HG03280 (cell line): ENCODE measurements around the gene CCDC6.
A peak's percentile ranks its signal among the peaks of the same experiment; 100 is the strongest.
"Not testable (repeated sequence)": the region's sequence is repeated elsewhere in the genome, so short reads cannot be mapped to it uniquely, and the experiment has no call there.

Source experiments
- ATAC-seq: cut with Tn5 transposase; IDR thresholded peaks from one replicate; pipeline ENCODE4 v1.9.1; 2021; ENCODE audit warnings: mild to moderate bottlenecking, moderate library complexity; ENCODE audit not compliant: unreplicated experiment

CCDC6 gene

DNA sequence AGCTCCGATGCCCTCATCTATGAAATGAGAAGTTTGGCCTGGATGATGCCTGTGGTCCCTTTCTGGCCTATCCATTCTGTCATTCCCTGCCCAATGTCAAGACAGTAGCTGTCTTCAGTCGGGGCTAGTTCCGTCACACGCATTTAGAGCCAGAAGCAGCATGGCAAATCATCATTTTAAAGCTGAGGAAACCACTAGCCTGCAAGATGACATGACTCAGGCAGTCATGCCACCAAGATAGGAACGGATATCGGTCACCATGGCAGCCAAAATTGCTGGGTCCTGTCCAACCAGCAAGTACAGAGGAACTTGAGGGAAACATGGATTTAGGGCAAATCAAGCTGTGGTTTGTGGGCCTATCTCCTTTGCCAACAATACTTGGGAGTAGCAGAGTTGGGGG is 88.6 kb downstream of the CCDC6 start:
- no peak for ATAC-seq

GRCh38 chr10:59814878-59815277 is 91.5 kb downstream of the CCDC6 start:
- no peak for ATAC-seq

- ATAC-seq = no peak
These were observed 93.7 kb downstream of the CCDC6 start for GRCh38 chr10:59812519-59813122.

- no peak for ATAC-seq
These were observed 96.7 kb downstream of the CCDC6 start for GRCh38 chr10:59809644-59809974.

GRCh38 chr10:59808896-59809643 is 97.3 kb downstream of the CCDC6 start:
- peak; percentile 96 for ATAC-seq

- no peak for ATAC-seq
These were observed 98.4 kb downstream of the CCDC6 start for GRCh38 chr10:59807629-59808620.

GRCh38 chr10:59805014-59805413 is 101.3 kb downstream of the CCDC6 start:
- ATAC-seq = peak; percentile 46

DNA sequence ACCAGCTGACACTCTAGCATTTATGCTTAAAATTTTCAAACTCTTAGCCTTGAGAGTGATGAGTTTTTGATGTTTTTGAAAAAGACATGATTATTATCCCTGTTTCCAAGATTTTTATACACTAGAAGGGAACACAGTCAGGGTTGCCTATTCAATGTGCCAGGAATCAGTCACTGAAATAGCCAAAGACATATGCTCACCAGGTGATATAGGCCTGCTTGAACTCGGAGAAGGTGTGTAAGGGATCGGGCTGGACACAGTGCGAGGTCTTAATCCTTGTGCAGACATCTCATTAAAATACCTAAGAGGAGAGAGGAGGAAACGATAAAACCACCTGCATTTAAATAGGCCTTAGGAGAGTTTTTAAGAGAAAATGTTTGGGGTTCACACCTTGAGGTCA is 102.1 kb downstream of the CCDC6 start:
- ATAC-seq = no peak

DNA sequence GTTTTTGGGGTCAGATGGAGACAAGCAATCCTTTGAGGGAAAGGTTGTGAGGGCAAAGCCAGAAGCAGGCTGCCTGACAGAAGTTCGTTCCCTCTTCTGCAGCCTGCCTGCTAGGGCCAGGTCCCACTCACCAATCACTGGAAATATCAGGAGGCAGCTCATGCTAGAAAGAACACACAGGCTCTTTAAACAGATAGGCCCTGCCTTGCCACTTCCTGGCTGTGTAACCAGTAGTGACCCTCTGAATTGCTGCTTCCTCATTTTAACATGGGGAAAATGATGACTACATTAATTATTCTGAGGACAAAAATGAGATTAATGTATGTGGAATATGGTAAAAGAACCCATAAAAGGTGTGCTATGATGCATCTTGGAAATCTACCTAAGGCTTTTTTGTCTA is 102.6 kb downstream of the CCDC6 start:
- no peak for ATAC-seq

DNA sequence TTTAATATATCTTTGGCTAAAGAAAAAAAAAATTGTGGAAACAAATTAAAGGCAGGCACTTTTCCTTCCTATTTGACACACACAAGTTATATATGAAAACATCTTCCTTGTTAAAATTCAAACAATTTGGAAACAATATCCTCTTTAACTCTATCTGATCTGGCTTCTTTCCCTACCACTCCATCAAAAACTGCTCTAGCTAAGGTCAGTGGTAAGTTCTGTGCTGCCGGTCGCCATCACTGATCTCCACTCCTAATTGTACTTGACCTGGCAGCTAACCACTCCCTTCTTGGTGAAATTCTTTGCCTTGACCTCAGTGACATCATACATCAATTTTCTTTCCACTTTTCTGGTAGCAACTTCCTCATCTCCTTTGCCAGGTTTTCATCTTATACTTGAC is 105.2 kb downstream of the CCDC6 start:
- ATAC-seq = no peak

DNA sequence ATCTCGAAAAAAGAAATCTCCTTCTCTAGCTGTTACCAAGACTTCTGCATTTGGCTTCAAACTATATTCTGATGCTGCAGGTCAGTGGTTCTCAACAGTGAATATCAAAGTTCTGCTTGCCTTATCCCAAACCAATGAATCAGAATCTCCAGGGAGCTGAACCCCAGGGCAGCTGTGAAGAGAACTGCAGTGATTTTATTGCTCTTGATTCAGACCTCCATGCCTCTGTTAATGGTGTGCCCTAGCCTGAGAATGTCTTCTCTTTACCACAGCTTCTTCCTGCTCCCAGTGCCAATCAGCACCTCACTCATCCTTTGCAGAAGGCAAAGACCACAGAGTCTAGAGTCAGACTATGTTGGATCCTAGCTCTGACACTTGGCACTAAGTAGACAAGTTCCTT is 106.9 kb downstream of the CCDC6 start:
- no peak for ATAC-seq

GRCh38 chr10:59793919-59794318 is 112.4 kb downstream of the CCDC6 start:
- ATAC-seq = no peak

DNA sequence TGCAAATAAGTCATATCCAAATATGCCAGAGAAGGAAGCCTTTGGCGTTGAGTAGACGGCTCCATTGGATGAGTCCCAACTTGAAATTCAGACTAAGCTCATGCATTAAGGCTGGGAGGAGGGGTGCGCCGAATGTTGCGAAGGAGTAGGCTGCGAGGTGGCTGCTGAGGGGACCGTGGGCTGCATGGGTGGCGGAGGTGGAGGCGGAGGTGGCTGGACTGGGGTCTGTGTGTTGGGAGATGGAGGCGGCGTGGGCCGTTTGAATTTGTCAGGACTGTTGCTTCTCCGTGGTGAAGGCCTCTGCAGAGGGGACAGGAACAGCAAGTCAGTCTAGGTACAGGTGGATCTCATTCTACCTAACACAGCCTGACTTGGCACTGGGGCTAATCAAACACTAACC is 113.5 kb downstream of the CCDC6 start:
- no peak for ATAC-seq

DNA sequence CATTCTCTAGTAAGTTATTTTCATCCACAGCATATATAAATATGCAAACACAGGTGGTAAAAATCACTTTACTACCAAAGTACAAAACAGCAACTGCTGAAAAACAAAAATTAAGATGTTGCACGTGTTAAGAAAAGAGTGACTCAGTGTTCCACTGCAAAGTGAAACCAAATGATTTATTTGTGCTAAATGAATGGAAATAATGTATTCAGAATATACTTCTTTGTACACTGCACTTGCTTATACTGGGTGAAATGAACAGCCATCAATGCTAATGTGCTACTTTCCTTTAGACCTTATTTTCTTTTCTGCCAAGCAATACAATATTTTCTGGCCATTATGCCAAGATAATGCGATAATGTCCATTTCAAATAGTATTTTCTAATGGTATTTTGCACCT is 114.8 kb downstream of the CCDC6 start:
- no peak for ATAC-seq

DNA sequence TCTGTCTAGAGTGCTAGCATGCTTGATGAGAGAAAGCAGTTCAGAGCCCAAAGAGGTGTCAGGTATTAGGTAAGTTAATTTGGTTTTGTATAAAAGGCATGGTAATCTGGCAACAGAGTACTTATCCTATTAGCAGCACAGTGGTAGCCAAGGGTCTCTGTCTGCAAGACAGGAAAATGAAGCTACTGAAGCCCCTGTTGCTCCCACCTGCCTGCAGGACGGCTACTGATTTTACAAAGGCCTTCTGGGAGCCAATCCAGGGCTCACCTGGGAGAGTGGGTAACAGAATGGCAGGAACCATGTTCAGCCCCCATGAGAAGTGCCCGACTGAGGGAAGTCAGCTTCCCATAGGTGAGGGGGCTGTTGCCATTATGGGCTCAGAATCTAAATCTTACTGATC is 116.3 kb downstream of the CCDC6 start:
- not testable (repeated sequence) for ATAC-seq

GRCh38 chr10:59788914-59789313 is 117.4 kb downstream of the CCDC6 start:
- not testable (repeated sequence) for ATAC-seq

DNA sequence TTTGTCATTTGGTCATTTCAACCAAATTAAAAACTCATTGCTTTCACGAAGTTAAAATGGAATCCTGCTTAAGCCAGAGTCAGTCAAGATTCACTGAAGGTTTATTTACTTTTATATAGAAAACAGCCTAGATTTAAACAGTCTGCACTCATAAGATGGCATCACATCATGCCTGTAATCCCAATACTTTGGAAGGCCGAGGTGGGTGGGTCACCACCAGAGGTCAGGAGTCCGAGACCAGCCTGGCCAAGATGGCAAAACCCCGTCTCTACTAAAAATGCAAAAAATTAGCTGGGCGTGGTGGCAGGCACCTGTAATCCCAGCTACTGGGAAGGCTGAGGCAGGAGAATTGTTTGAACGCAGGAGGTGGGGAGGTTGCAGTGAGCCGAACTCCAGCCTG is 119.3 kb downstream of the CCDC6 start:
- not testable (repeated sequence) for ATAC-seq

DNA sequence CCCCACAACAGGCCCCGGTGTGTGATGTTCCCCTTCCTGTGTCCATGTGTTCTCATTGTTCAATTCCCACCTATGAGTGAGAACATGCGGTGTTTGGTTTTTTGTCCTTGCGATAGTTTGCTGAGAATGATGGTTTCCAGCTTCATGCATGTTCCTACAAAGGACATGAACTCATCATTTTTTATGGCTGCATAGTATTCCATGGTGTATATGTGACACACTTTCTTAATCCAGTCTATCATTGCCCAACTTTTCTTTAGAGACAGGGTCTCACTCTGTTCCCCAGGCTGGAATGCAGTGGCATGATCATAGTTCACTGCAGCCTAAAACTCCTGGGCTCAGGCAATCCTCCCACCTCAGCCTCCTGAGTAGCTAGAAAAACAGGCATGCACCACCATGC is 120.9 kb downstream of the CCDC6 start:
- ATAC-seq = not testable (repeated sequence)

- no peak for ATAC-seq
These were observed 124.8 kb downstream of the CCDC6 start for GRCh38 chr10:59781511-59781910.

DNA sequence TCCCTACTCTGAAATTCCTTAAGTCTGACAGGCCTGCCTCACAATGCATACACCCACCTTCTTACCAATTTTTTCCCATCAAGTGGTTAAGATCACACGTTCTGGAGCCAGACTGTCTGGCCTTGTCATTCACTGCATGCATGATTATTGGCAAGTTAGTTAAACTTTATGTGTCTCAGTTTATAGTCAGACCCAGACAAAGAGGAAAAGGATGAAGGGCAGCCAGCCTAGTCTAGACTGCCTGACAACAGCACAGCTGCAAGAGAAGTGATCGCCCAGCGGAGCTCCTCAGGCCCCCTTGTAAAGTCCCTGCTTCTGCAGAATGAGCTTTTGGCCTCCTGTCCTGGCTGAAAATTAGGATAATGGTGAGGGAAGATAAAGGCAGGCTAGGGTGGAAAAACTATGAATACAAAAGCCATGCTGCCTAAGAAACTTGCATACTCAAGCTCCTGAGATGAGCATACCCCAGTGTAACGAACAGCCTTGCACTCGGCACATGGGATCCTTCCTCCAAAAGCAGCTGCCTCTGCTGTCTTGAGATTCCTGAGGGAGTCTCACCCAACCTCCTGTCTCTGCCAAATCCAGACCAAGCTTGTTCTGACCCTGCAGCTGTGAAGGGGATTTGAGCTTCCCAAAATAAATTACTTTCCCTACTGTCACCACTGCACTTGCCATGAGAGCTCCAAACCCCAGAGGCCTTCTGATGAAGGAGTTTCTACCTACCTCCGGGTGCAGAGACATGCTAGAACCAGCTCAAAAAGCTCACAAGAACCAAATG is 126.4 kb downstream of the CCDC6 start:
- no peak for ATAC-seq

DNA sequence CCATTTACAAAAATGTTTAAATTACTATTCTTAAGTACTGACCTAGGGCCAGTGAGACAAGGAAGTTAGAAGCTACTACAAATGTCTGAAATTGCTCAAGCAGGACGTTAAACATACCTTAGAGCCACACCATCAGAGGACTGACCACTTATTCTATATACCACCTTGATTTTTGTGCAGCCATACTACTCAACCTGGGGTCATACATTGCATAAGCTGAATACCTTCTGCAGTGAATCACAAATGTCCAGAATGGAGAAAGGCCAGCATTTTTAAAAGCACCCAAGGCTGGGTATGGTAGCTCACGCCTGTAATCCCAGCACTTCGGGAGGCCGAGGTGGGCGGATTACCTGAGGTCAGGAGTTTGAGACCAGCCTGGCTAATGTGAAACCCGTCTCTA is 131.9 kb downstream of the CCDC6 start:
- no peak for ATAC-seq
